HT-29 (cell line): Measurements from ENCODE around the gene MRPL51. TPM values are rescaled to one million over a fixed set of nuclear protein-coding genes. Genes with fewer than 3 reads are reported as not detected.

Source experiments
- DNase-seq: peaks from one replicate; pipeline ENCODE4 v3.0.0-alpha.2; 2015; ENCODE audit warnings: low spot score
- total RNA-seq: library from RNA; depleted of rRNA; stranded (reverse); fragments of >200 nt; shearing (Covaris generic); gene quantifications from 2 replicates; pipeline ENCODE4 v1.2.3, GENCODE V29; 2014; rRNA removed

Gene MRPL51
- 144 and 147 TPM in 2 replicates for total RNA-seq

GRCh38 chr12:6492838-6493496, at the start of gene MRPL51:
Gene MRPL51 (minus strand): TSS chr12:6493262. CDS start chr12:6493136, 126 bp downstream.
- peak; percentile 96 for DNase-seq

- peak; percentile 65 for DNase-seq
These were observed 49.3 kb upstream of the MRPL51 start for GRCh38 chr12:6542209-6543009.

GRCh38 chr12:6541371-6542165, 48.5 kb upstream of the MRPL51 start:
- no peak for DNase-seq

- DNase-seq = peak; percentile 88
These were observed 47.3 kb upstream of the MRPL51 start for GRCh38 chr12:6540181-6540877.

- peak; percentile 65 for DNase-seq
These were observed 46.7 kb upstream of the MRPL51 start for GRCh38 chr12:6539707-6540134.

GRCh38 chr12:6539314-6539682, 46.2 kb upstream of the MRPL51 start:
- DNase-seq = peak; percentile 59

- peak; percentile 22 for DNase-seq
These were observed 45.6 kb upstream of the MRPL51 start for GRCh38 chr12:6538420-6539313.

- DNase-seq = peak; percentile 82
These were observed 44.7 kb upstream of the MRPL51 start for GRCh38 chr12:6537580-6538419.

- no peak for DNase-seq
These were observed 44.0 kb upstream of the MRPL51 start for GRCh38 chr12:6536894-6537579.

GRCh38 chr12:6535960-6536847, 43.1 kb upstream of the MRPL51 start:
- DNase-seq = peak; percentile 18

- DNase-seq = no peak
These were observed 42.6 kb upstream of the MRPL51 start for GRCh38 chr12:6535697-6535946.

GRCh38 chr12:6534945-6535696, 42.1 kb upstream of the MRPL51 start:
- peak; percentile 62 for DNase-seq

GRCh38 chr12:6534695-6534944, 41.6 kb upstream of the MRPL51 start:
- DNase-seq = no peak

GRCh38 chr12:6533923-6534694, 41.0 kb upstream of the MRPL51 start, which contains the start of gene GAPDH:
Gene GAPDH (plus strand): TSS chr12:6534517. CDS start chr12:6534833, 316 bp downstream.
- DNase-seq = peak; percentile 96

- DNase-seq = peak; percentile 82
These were observed 40.5 kb upstream of the MRPL51 start for GRCh38 chr12:6533653-6533922.

- DNase-seq = no peak
These were observed 40.0 kb upstream of the MRPL51 start for GRCh38 chr12:6532927-6533652.
